ENCODE results near the gene GFPT1.

- TF ChIP-seq ZNF529 (tag by site-specific recombination; IDR thresholded peaks at IDR 0.05; ENCODE audit: insufficient replicate concordance) (no peak), YY1 (tag by site-specific recombination; IDR thresholded peaks at IDR 0.05) (no peak), ZNF24 (tag by site-specific recombination; IDR thresholded peaks at IDR 0.05) (no peak), CTCF (tag by site-specific recombination; IDR thresholded peaks at IDR 0.05) (no peak), ZBTB1 (tag by site-specific recombination; IDR thresholded peaks at IDR 0.05) (no peak), ZBTB17 (tag by site-specific recombination; IDR thresholded peaks at IDR 0.05) (no peak), ZNF133 (tag by site-specific recombination; IDR thresholded peaks at IDR 0.05) (no peak), ZFP37 (tag by site-specific recombination; IDR thresholded peaks at IDR 0.05) (no peak)
These were observed 4.5 kb downstream of the GFPT1 start for GRCh38 chr2:69382547-69382946.

All from HEK293 (cell line).